Activated naive CD8-positive, alpha-beta T cell treated with anti-CD3 and anti-CD28 coated beads, Interleukin-2, amount 50 U/mL, for 24 hours (primary cell): ENCODE measurements around the gene LDLRAD4.
"Not testable (repeated sequence)": the region's sequence is repeated elsewhere in the genome, so short reads cannot be mapped to it uniquely, and the experiment has no call there.

ENCODE experiments used
- ATAC-seq: fragments of 150-1000 bp; cut with Tn5 transposase; one replicate; pipeline ENCODE4 v1.10.0; 2021
- DNase-seq: peaks from one replicate; pipeline ENCODE4 v3.0.0; 2021
- H3K27ac Mint-ChIP-seq: one replicate; pipeline ENCODE4 v1.8.0; 2021; ENCODE audit warnings: mild to moderate bottlenecking, mixed read lengths
- H3K27me3 Mint-ChIP-seq: one replicate; pipeline ENCODE4 v1.8.0; 2021; ENCODE audit warnings: mixed read lengths
- H3K36me3 Mint-ChIP-seq: one replicate; pipeline ENCODE4 v1.8.0; 2021; ENCODE audit warnings: low read depth, mixed read lengths
- H3K4me1 Mint-ChIP-seq: one replicate; pipeline ENCODE4 v1.8.0; 2021; ENCODE audit warnings: mixed read lengths
- H3K4me3 Mint-ChIP-seq: one replicate; pipeline ENCODE4 v1.8.0; 2021; ENCODE audit warnings: mild to moderate bottlenecking, moderate library complexity, mixed read lengths
- H3K9me3 Mint-ChIP-seq: one replicate; pipeline ENCODE4 v1.8.0; 2021; ENCODE audit warnings: mixed read lengths

LDLRAD4 gene

DNA sequence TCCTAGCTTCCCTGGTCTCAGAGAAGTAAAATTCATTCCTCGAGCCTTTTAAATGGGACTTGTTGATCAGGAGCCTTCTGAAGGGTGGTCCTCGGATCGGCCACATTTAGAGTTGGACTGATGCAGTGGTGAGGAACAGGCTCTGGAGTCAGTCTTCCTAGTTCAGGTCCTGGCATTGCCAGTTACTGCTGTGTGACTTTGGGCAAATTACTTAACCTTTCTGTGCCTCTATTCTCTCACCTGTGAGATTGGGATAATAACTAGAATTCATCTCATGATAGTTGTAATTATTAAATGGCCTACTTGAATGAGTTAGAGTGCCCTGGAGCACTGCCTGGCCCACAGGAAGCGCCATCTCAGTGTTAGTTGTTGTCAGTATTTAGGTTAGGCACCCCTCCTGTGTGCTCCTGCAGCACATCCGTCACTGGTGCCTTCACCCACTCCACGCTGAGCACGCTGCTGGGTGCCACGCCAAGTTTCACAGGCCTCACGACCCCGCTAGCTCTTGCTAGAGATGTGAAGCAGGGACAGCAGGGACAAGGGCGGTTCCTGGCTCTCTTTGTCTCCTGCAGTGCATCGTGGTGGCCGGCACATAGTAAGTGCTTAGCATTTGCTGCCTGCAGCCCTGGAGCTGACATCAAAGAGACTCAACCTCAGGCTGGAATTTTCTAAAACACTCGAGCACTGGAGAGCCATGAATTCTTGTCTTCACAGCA, 384.9 kb downstream of the LDLRAD4 start:
- no peak for ATAC-seq
- Mint-ChIP-seq H3K4me1 (peaks cover 14% of the 10 kb centered on the region), H3K36me3 (peaks cover 8% of the 10 kb centered on the region), H3K9me3 (peaks cover 6% of the 10 kb centered on the region), H3K27me3 (no peaks in the 10 kb centered on the region), H3K27ac (no peak overlapping the region), H3K4me3 (no peak overlapping the region)
- no peak for DNase-seq

- Mint-ChIP-seq H3K4me1 (peaks cover 27% of the 10 kb centered on the region), H3K36me3 (peaks cover 3% of the 10 kb centered on the region), H3K27ac (no peak overlapping the region), H3K4me3 (no peak overlapping the region), H3K9me3 (no peaks in the 10 kb centered on the region), H3K27me3 (no peaks in the 10 kb centered on the region)
- no peak for ATAC-seq
- no peak for DNase-seq
Observed at GRCh38 chr18:13604786-13605185, 386.2 kb downstream of the LDLRAD4 start.

- Mint-ChIP-seq H3K4me1 (peaks cover 30% of the 10 kb centered on the region), H3K27ac (no peak overlapping the region), H3K36me3 (peaks cover 3% of the 10 kb centered on the region), H3K27me3 (no peaks in the 10 kb centered on the region), H3K9me3 (no peaks in the 10 kb centered on the region), H3K4me3 (no peak overlapping the region)
- DNase-seq (no peak), ATAC-seq (no peak)
Observed at GRCh38 chr18:13605477-13605876, 386.9 kb downstream of the LDLRAD4 start.

DNA sequence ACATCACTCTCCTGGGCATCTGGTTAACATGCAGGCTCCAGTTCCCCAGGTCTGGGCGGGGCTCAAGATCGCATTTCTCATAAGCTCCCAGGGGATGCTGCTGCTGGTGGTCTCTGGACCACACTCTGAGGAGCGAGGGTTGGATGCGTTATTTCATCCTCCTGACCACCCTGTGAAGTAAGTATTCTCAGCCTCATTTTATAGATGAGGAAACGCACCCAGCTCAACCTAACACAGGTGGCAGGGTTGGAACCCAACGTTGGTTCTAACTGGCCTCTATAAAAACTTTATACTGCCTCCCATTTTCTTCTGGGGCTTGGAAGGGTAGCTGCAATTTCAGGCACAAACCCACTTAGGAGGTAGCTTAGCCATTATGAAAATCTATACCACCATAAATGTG, 387.3 kb downstream of the LDLRAD4 start:
- Mint-ChIP-seq H3K4me3 (no peak overlapping the region), H3K9me3 (no peaks in the 10 kb centered on the region), H3K36me3 (peaks cover 3% of the 10 kb centered on the region), H3K4me1 (peaks cover 34% of the 10 kb centered on the region), H3K27ac (no peak overlapping the region), H3K27me3 (no peaks in the 10 kb centered on the region)
- ATAC-seq (no peak), DNase-seq (no peak)

GRCh38 chr18:13606604-13607254, 388.2 kb downstream of the LDLRAD4 start:
- ATAC-seq (no peak), DNase-seq (no peak)
- Mint-ChIP-seq H3K27ac (no peak overlapping the region), H3K4me1 (peaks cover 40% of the 10 kb centered on the region), H3K4me3 (no peak overlapping the region), H3K36me3 (no peaks in the 10 kb centered on the region), H3K9me3 (no peaks in the 10 kb centered on the region), H3K27me3 (no peaks in the 10 kb centered on the region)

- H3K4me1 Mint-ChIP-seq: peaks cover 53% of the 10 kb centered on the region
- H3K4me3 Mint-ChIP-seq, H3K9me3 Mint-ChIP-seq, H3K27me3 Mint-ChIP-seq, DNase-seq, H3K36me3 Mint-ChIP-seq, H3K27ac Mint-ChIP-seq, ATAC-seq: not testable (repeated sequence)
Observed at GRCh38 chr18:13608024-13608562, 389.5 kb downstream of the LDLRAD4 start.

GRCh38 chr18:13608791-13609532, 390.4 kb downstream of the LDLRAD4 start:
- peak; percentile 54 for ATAC-seq
- Mint-ChIP-seq H3K4me3 (peak overlapping the region; percentile 21), H3K27ac (peak overlapping the region; percentile 69), H3K36me3 (no peaks in the 10 kb centered on the region), H3K4me1 (peaks cover 62% of the 10 kb centered on the region), H3K27me3 (no peaks in the 10 kb centered on the region), H3K9me3 (no peaks in the 10 kb centered on the region)
- DNase-seq: peak; percentile 40

- Mint-ChIP-seq H3K27me3 (no peaks in the 10 kb centered on the region), H3K36me3 (no peaks in the 10 kb centered on the region), H3K4me3 (peak overlapping the region; percentile 82), H3K9me3 (no peaks in the 10 kb centered on the region), H3K4me1 (peaks cover 79% of the 10 kb centered on the region), H3K27ac (peak overlapping the region; percentile 94)
- ATAC-seq (no peak), DNase-seq (no peak)
Observed at GRCh38 chr18:13610555-13611141, 392.1 kb downstream of the LDLRAD4 start.

DNA sequence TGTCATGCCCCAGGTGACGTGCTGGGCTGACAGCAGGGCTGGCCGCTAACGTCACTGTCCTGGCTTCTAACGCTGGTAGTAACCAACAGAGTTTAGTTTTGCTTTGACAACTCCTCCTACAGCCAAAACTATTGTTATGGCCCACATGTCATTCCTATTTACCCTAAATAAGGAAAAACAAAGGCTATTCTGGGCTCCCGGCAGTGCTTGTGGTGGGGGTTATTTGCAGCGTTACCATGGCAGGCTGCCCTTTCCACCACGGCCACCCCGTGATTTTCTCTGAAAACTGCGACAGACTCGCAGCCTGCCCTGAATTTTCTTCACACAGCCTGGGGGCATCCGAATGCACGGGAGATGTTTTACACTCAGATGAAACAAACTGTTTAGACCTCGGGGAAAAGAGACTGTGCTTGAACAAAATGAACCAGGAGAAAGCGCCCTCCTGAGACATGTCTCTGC, 392.6 kb downstream of the LDLRAD4 start:
- Mint-ChIP-seq H3K9me3 (no peaks in the 10 kb centered on the region), H3K27me3 (no peaks in the 10 kb centered on the region), H3K36me3 (no peaks in the 10 kb centered on the region), H3K4me1 (peaks cover 84% of the 10 kb centered on the region), H3K4me3 (peak overlapping the region; percentile 82), H3K27ac (peak overlapping the region; percentile 94)
- DNase-seq: no peak
- ATAC-seq: no peak

DNA sequence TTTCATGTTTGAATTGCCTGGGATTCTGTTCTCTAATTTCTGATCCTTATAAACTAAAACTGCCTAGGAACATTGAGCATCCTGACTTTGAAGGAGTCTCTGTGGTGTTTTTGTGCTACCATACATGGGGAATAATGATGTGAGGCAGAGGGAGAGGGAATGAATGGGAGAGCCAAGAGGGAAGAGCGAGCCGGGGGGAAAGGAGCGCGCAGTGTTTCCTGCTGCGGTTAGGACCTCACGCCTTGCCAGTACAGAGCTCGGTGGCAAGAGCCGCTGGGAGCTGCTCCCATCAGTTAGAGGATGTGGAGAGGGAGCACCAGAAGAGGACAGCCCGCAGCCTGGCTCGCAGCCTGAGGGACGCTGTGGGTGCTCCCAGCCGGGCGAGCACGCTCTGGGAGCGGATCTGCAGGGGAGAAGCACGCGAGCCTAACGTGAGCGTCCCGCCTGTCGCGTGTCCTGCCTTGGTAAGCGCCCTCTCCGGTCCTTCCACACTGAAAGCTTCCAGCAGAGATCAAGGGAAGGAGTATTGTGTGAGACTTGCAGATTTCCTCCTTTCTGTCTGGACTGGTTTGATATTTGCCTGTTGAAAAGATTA, 393.1 kb downstream of the LDLRAD4 start:
- peak; percentile 1 for ATAC-seq
- Mint-ChIP-seq H3K36me3 (no peaks in the 10 kb centered on the region), H3K27me3 (no peaks in the 10 kb centered on the region), H3K4me3 (peak overlapping the region; percentile 82), H3K9me3 (no peaks in the 10 kb centered on the region), H3K27ac (peak overlapping the region; percentile 94), H3K4me1 (peaks cover 87% of the 10 kb centered on the region)
- DNase-seq: no peak

GRCh38 chr18:13612196-13612997, 393.8 kb downstream of the LDLRAD4 start:
- peak; percentile 72 for DNase-seq
- Mint-ChIP-seq H3K27me3 (no peaks in the 10 kb centered on the region), H3K27ac (peak overlapping the region; percentile 94), H3K36me3 (no peaks in the 10 kb centered on the region), H3K9me3 (no peaks in the 10 kb centered on the region), H3K4me1 (peaks cover 94% of the 10 kb centered on the region), H3K4me3 (peak overlapping the region; percentile 82)
- peak; percentile 61 for ATAC-seq

DNA sequence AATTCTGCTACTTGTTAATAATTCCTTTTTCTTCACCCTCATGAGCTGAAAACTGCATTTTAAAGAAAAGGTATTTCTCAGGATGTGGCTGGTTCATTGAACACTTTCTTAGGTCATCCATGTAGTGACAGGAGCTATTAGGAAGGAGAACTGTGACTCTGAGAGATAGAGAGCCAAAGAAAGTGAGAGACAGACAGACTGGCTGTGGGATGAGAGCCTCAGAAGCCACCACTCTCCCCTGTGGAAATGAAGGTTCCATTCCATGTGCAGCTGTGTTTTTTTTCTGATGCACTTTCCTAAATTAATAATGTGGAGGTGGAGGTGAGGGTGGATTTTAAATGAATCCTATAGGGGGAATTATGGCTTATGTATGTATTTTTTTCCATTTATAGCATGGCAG, 394.5 kb downstream of the LDLRAD4 start:
- no peak for ATAC-seq
- no peak for DNase-seq
- Mint-ChIP-seq H3K27me3 (no peaks in the 10 kb centered on the region), H3K27ac (peak overlapping the region; percentile 94), H3K4me1 (peaks cover 94% of the 10 kb centered on the region), H3K9me3 (no peaks in the 10 kb centered on the region), H3K36me3 (no peaks in the 10 kb centered on the region), H3K4me3 (peak overlapping the region; percentile 82)

DNA sequence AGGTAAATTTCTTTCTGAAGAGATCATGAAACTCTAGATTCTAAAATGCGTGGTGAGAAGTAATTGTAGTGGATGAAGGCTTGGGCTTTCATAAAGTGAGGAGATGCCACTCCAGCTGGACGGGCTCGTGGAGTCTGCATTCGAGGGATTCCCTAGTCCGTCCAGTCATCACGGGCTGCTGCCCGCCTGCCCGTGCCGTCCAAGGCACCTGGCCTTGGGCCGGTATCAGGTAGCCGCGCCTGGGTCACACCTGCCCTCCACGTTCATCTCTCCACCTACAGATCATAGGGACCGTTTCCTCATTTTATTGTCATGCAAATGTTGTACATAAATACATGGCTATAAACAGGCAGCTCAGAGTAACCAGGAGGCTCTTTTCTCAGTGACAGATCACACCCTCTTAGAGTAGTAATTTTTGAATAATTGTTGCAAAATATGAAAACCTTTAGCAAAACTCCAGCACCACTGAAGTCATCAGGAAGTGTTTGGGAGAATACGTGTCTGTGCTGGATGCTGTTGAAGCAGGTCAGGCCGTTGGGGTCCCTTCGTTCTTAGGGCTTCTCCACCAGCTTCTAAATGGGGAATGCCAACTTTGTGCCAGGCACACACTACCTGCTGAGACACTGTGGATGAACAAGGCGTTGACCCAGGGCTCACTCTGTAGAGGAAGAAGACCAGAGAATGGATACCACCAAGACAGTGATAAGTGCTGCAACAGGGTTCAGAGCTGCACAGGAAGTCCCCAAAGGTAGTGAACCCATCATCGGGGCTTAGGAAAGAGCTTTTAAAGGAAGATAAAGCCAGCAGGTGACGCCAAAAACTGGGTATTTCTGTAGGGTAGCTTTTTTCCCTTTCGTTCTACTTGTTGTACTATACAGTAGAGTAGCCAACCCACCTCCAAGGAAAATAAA, 395.3 kb downstream of the LDLRAD4 start:
- Mint-ChIP-seq H3K36me3 (no peaks in the 10 kb centered on the region), H3K9me3 (no peaks in the 10 kb centered on the region), H3K4me3 (peak overlapping the region; percentile 82), H3K27ac (peak overlapping the region; percentile 94), H3K27me3 (no peaks in the 10 kb centered on the region), H3K4me1 (peaks cover 90% of the 10 kb centered on the region)
- ATAC-seq: no peak
- no peak for DNase-seq
